Gastrocnemius medialis (tissue), 4 donors: ENCODE results near the gene LPA. TPM values are rescaled to one million over a fixed set of nuclear protein-coding genes. Genes with fewer than 3 reads are reported as not detected.

Experiments used
- ATAC-seq, 2 donors: fragments of 150-250 bp; one replicate each; pipeline ENCODE4 v1.9.1; 2016
- DNase-seq, 2 donors: peaks; one replicate each; pipeline ENCODE4 v3.0.0-alpha.2; 2019
- H3K27ac ChIP-seq, 4 donors: fragments of 200-600 bp; sonication (generic); 1 replicate in 1 of 4; 2 replicates in 3 of 4; pipeline ENCODE4 v1.5.1; 2016 to 2018; ENCODE audit warnings: mild to moderate bottlenecking in 2 of 4, moderate library complexity in 1 of 4
- H3K27me3 ChIP-seq, 3 donors: fragments of 200-600 bp; sonication (generic) in 2 of 3; 1 replicate in 1 of 3; 2 replicates in 2 of 3; pipeline versions ENCODE4 v1.5.1 to v1.6.0; 2016 to 2019; ENCODE audit warnings: mild to moderate bottlenecking in 1 of 3, moderate library complexity in 1 of 3
- H3K36me3 ChIP-seq, 2 donors: fragments of 200-600 bp; sonication (generic) in 1 of 2; one replicate each; pipeline ENCODE4 v1.5.1; 2017 to 2018
- H3K4me1 ChIP-seq, 2 donors: fragments of 200-600 bp; sonication (generic) in 1 of 2; one replicate each; pipeline ENCODE4 v1.5.1; 2016 to 2017; ENCODE audit warnings: mild to moderate bottlenecking in 2 of 2
- H3K4me3 ChIP-seq, 4 donors: fragments of 200-600 bp; sonication (generic) in 3 of 4; 1 replicate in 1 of 4; 2 replicates in 3 of 4; pipeline ENCODE4 v1.5.1; 2016 to 2019; ENCODE audit warnings: mild to moderate bottlenecking in 2 of 4
- H3K9me3 ChIP-seq, 3 donors: fragments of 200-600 bp; sonication (generic) in 2 of 3; 1 replicate in 1 of 3; 2 replicates in 2 of 3; pipeline ENCODE4 v1.5.1; 2016 to 2019
- CTCF ChIP-seq, 5 experiments: fragments of 450-650 bp in 3 of 5; fragments of 200-600 bp in 2 of 5; sonication (generic) in 2 of 5; IDR thresholded peaks in 4 of 5; conservative IDR thresholded peaks in 1 of 5; 1 replicate in 4 of 5; 2 replicates in 1 of 5; pipeline ENCODE4 v1.5.1; 2016 to 2019; ENCODE audit warnings: antibody characterized with exemption in 5 of 5, mild to moderate bottlenecking in 3 of 5, moderate library complexity in 3 of 5
- POLR2A ChIP-seq, 2 donors: fragments of 450-650 bp; IDR thresholded peaks; one replicate each; pipeline ENCODE4 v1.6.1; 2017; ENCODE audit warnings: antibody characterized with exemption in 2 of 2, mild to moderate bottlenecking in 2 of 2, moderate library complexity in 2 of 2
- in situ Hi-C, 4 donors: fragments of 200-750 bp; cut with MboI; loops; one replicate each; pipeline versions ENCODE4 v1.15.0 to v1.8.0; 2017; ENCODE audit warnings: low sequenced_read_pairs in 4 of 4
- intact Hi-C: fragments of 100-400 bp; cut with DNase I; formaldehyde crosslinking; loops from one replicate; pipeline ENCODE4 v1.15.1; 2023; ENCODE audit warnings: low total_unique reads
- total RNA-seq, 4 donors: library from RNA; depleted of rRNA; stranded (reverse); fragments of >200 nt; gene quantifications; one replicate each; pipeline versions ENCODE4 v1.1.0 to v1.2.3, GENCODE V29; 2016

The LPA gene
- total RNA-seq, 4 donors from 2014 or later, result not detected

GRCh38 chr6:160487116-160487515, 177.0 kb downstream of the LPA start:
- Histone ChIP-seq H3K27me3 (no peaks in the 10 kb centered on the region), H3K9me3 (no peaks in the 10 kb centered on the region), H3K4me1 (no peaks in the 10 kb centered on the region), H3K27ac (no peak overlapping the region), H3K4me3 (no peak overlapping the region), H3K36me3 (no peaks in the 10 kb centered on the region)
- TF ChIP-seq POLR2A (IDR thresholded peaks at IDR 0.05), result no peak
- TF ChIP-seq CTCF (IDR thresholded peaks at IDR 0.05 in 4 of 5, conservative IDR thresholded peaks at IDR 0.05 in 1 of 5), result no peak
- DNase-seq (no peak), ATAC-seq (no peak)
- intact Hi-C loops (no loop called here), in situ Hi-C loops (no loop called here)

Other genes starting within 250 kb of the LPA start
- 1 to 10 TPM in 2 of 4 donors, not detected in 2; 1.1 to 2.4 TPM for gene PLG, start 38.0 kb upstream of the LPA start, total RNA-seq